Measurements from ENCODE around the gene DLGAP1. TPM values are rescaled to one million over a fixed set of nuclear protein-coding genes. Genes with fewer than 3 reads are reported as not detected.

The DLGAP1 gene
- total and polyA plus RNA-seq, 10 of the 15 experiments (the other 5 are each of a cell fraction or from before 2014, with no cell fraction given), result 0.23 to 27.6 (median 1.9) TPM

DNA sequence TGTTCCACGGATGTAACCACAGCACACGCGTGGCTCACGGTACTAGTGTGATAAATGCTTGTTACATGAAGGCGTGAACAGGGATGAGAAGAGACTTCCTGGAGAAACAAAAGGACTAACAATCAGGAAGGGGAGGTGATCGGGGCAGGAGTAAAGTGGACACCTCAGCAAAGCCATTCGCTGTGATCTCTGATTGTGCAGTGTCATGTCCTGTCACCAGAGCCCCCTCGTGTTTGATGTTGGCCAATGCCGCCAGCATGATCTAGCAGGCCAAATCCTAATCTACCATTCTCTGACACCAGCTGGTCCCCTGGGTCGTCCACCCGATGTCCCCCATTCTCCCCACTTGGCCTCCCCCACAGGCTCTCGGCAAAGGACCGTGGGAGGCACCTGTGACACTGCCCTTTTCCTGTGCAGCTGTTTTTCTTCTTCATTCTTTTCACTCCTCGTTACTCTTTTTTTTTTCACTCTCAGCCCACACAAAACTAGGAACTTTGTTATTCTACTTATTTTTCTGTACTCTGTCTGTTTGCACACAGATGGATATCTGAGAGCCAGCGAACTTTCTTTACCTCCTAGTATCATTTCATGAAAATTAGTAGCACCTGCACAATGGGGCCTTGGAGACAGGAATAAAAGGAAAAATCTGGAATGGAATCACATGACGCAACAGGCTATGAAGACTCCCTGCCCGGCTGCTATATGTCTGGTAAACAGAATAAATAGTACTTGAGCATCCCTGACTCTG lies 858.3 kb downstream of the DLGAP1 start (continued):
- TF ChIP-seq, protein P1, sequence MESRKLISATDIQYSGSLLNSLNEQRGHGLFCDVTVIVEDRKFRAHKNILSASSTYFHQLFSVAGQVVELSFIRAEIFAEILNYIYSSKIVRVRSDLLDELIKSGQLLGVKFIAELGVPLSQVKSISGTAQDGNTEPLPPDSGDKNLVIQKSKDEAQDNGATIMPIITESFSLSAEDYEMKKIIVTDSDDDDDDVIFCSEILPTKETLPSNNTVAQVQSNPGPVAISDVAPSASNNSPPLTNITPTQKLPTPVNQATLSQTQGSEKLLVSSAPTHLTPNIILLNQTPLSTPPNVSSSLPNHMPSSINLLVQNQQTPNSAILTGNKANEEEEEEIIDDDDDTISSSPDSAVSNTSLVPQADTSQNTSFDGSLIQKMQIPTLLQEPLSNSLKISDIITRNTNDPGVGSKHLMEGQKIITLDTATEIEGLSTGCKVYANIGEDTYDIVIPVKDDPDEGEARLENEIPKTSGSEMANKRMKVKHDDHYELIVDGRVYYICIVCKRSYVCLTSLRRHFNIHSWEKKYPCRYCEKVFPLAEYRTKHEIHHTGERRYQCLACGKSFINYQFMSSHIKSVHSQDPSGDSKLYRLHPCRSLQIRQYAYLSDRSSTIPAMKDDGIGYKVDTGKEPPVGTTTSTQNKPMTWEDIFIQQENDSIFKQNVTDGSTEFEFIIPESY (IDR thresholded peaks at IDR 0.05), result 0 out of 2 replicates have a peak, but pooled peaks have one; percentile 46
- TF ChIP-seq STAT3 (IDR thresholded peaks at IDR 0.05; ENCODE audit: low read depth, low read length) (no peak), SIN3A (IDR thresholded peaks at IDR 0.05; ENCODE audit: low read depth, low read length) (no peak), CREB1 (IDR thresholded peaks at IDR 0.05; ENCODE audit: low read depth) (no peak; the same call in 1 of the 2 replicates), KLF5 (IDR thresholded peaks at IDR 0.05; ENCODE audit: partially characterized antibody) (no peak), STAT1 (conservative IDR thresholded peaks at IDR 0.05) (no peak), SIX5 (IDR thresholded peaks at IDR 0.05; ENCODE audit: low read depth, low read length, severe bottlenecking) (no peak), TCF12 (IDR thresholded peaks at IDR 0.05; ENCODE audit: low read depth, low read length) (0 out of 2 replicates have a peak, but pooled peaks have one; percentile 13), ZNF24 (IDR thresholded peaks at IDR 0.05) (no peak), TCF7 (IDR thresholded peaks at IDR 0.05; ENCODE audit: borderline replicate concordance) (no peak), ZZZ3 (IDR thresholded peaks at IDR 0.05; ENCODE audit: control insufficient read depth, insufficient read length, low read depth) (no peak), CHD4 (IDR thresholded peaks at IDR 0.05) (no peak), CTCF (IDR thresholded peaks at IDR 0.05 in 2 of 3, conservative IDR thresholded peaks at IDR 0.05 in 1 of 3; ENCODE audit: control insufficient read depth in 2 of 3, extremely low read depth in 1 of 3, insufficient read depth in 1 of 3, low read depth in 3 of 3, low read length in 3 of 3) (peak; percentile 43 to 58 (median 50); a peak in 5 of 6 replicates), REST (IDR thresholded peaks at IDR 0.05; ENCODE audit: low read depth, low read length) (no peak), BCL11A (IDR thresholded peaks at IDR 0.05; ENCODE audit: low read depth, low read length) (no peak), KAT2A (conservative IDR thresholded peaks at IDR 0.05; ENCODE audit: control insufficient read depth, low read depth, low read length) (no peak), ZSCAN29 (IDR thresholded peaks at IDR 0.05) (no peak), BMI1 (IDR thresholded peaks at IDR 0.05; ENCODE audit: borderline replicate concordance) (no peak), SMAD5 (IDR thresholded peaks at IDR 0.05; ENCODE audit: low read depth) (no peak), ZNF384 (IDR thresholded peaks at IDR 0.05; ENCODE audit: borderline replicate concordance, low read depth, low read length) (peak; percentile 13; the same call in 1 of the 2 replicates), FOXK2 (IDR thresholded peaks at IDR 0.05) (no peak), RFX5 (IDR thresholded peaks at IDR 0.05; ENCODE audit: low read depth, low read length) (no peak), WRNIP1 (IDR thresholded peaks at IDR 0.05; ENCODE audit: borderline replicate concordance, low read depth, low read length) (no peak), POLR2A (IDR thresholded peaks at IDR 0.05; ENCODE audit: low read depth, low read length) (peak; percentile 54; the same call in 1 of the 2 replicates)
